ENCODE results near the gene SEL1L3.

DNA sequence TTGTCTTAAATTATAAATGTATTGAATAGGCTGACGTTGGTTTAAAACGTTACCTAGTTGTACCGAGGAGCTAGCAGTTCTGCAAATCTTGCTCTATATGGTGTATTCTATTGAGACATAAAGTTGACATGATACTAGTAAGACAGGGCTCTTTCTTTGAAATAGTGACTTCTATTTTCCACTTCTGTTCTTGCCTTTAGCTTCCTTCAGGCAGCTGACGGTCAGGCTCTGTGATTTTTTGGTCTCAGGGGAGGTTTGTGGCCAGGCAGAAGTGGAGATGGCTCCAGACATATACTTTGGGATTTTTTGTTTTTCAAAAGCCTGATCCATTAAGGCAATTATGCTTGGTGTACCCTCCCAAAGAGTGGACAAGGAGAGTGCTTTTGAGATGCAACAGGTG is 111.9 kb downstream of the SEL1L3 start:
- TF ChIP-seq, protein P1, sequence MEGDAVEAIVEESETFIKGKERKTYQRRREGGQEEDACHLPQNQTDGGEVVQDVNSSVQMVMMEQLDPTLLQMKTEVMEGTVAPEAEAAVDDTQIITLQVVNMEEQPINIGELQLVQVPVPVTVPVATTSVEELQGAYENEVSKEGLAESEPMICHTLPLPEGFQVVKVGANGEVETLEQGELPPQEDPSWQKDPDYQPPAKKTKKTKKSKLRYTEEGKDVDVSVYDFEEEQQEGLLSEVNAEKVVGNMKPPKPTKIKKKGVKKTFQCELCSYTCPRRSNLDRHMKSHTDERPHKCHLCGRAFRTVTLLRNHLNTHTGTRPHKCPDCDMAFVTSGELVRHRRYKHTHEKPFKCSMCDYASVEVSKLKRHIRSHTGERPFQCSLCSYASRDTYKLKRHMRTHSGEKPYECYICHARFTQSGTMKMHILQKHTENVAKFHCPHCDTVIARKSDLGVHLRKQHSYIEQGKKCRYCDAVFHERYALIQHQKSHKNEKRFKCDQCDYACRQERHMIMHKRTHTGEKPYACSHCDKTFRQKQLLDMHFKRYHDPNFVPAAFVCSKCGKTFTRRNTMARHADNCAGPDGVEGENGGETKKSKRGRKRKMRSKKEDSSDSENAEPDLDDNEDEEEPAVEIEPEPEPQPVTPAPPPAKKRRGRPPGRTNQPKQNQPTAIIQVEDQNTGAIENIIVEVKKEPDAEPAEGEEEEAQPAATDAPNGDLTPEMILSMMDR (IDR thresholded peaks at IDR 0.05; ENCODE audit: insufficient read depth, low read length) = no peak
- no peak for TF ChIP-seq POLR2AphosphoS5 (IDR thresholded peaks at IDR 0.05; ENCODE audit: low read depth)
- TF ChIP-seq REST (IDR thresholded peaks at IDR 0.05; ENCODE audit: insufficient replicate concordance, low read depth) = no peak
- TF ChIP-seq SPI1 (IDR thresholded peaks at IDR 0.05; ENCODE audit: borderline replicate concordance, low read depth) = no peak
- TF ChIP-seq GABPA (IDR thresholded peaks at IDR 0.05; ENCODE audit: low read depth) = no peak
